Peyer's patch (tissue), 4 donors: ENCODE measurements around the gene ARHGEF7. TPM values are rescaled to one million over a fixed set of nuclear protein-coding genes. Genes with fewer than 3 reads are reported as not detected.
A peak's percentile ranks its signal among the peaks of the same experiment; 100 is the strongest.

ENCODE experiments used
- DNase-seq, 3 donors: peaks; one replicate each; pipeline ENCODE4 v3.0.0-alpha.2; 2017 to 2019
- H3K27ac ChIP-seq, 4 donors: fragments of 200-600 bp; sonication (generic); one replicate each; pipeline ENCODE4 v1.5.1; 2016 to 2019
- H3K27me3 ChIP-seq, 2 donors: fragments of 200-600 bp; sonication (generic); one replicate each; pipeline ENCODE4 v1.5.1; 2019
- H3K36me3 ChIP-seq, 3 donors: fragments of 200-600 bp; sonication (generic); one replicate each; pipeline ENCODE4 v1.5.1; 2016 to 2019
- H3K4me1 ChIP-seq, 4 donors: fragments of 200-600 bp; sonication (generic); one replicate each; pipeline ENCODE4 v1.5.1; 2016 to 2019
- H3K4me3 ChIP-seq, 4 donors: fragments of 200-600 bp; sonication (generic); 1 replicate in 3 of 4; 2 replicates in 1 of 4; pipeline ENCODE4 v1.5.1; 2016 to 2019; ENCODE audit warnings: mild to moderate bottlenecking in 1 of 4
- H3K9me3 ChIP-seq, 4 donors: fragments of 200-600 bp; sonication (generic); one replicate each; pipeline ENCODE4 v1.5.1; 2016 to 2019; ENCODE audit warnings: mild to moderate bottlenecking in 1 of 4
- CTCF ChIP-seq, 6 experiments: fragments of 450-650 bp in 4 of 6; fragments of 200-600 bp in 2 of 6; sonication (generic) in 1 of 6; IDR thresholded peaks; one replicate each; pipeline ENCODE4 v1.5.1; 2017 to 2019; ENCODE audit warnings: antibody characterized with exemption in 6 of 6, mild to moderate bottlenecking in 3 of 6, moderate library complexity in 1 of 6
- POLR2A ChIP-seq, 2 donors: fragments of 450-650 bp; IDR thresholded peaks; one replicate each; pipeline ENCODE4 v1.5.1; 2017; ENCODE audit warnings: antibody characterized with exemption in 2 of 2, mild to moderate bottlenecking in 2 of 2, moderate library complexity in 2 of 2
- total RNA-seq, 4 donors: library from RNA; depleted of rRNA; stranded (reverse); fragments of >200 nt; gene quantifications; one replicate each; pipeline ENCODE4 v1.1.0, GENCODE V29; 2016

The ARHGEF7 gene
- total RNA-seq, 4 donors from 2014 or later, result 58.1 to 117 (median 95.5) TPM

GRCh38 chr13:111206148-111206547, 91.0 kb downstream of the ARHGEF7 start:
- Histone ChIP-seq H3K27me3 (no peaks in the 10 kb centered on the region), H3K27ac (no peak overlapping the region), H3K4me3 (no peak overlapping the region), H3K36me3 (peaks cover 0 to 8% (median 0%) of the 10 kb centered on the region in 3 donors), H3K4me1 (peaks cover 0 to 41% (median 6%) of the 10 kb centered on the region in 4 donors), H3K9me3 (no peaks in the 10 kb centered on the region)
- no peak for DNase-seq
- TF ChIP-seq CTCF (IDR thresholded peaks at IDR 0.05) (no peak), POLR2A (IDR thresholded peaks at IDR 0.05) (no peak)

GRCh38 chr13:111209613-111210012, 94.5 kb downstream of the ARHGEF7 start:
- DNase-seq, result no peak
- Histone ChIP-seq H3K4me1 (peaks cover 0 to 21% (median 2%) of the 10 kb centered on the region in 4 donors), H3K27me3 (no peaks in the 10 kb centered on the region), H3K27ac (no peak overlapping the region), H3K36me3 (peaks cover 0 to 8% (median 0%) of the 10 kb centered on the region in 3 donors), H3K9me3 (no peaks in the 10 kb centered on the region), H3K4me3 (no peak overlapping the region)
- TF ChIP-seq CTCF (IDR thresholded peaks at IDR 0.05), result no peak
- no peak for TF ChIP-seq POLR2A (IDR thresholded peaks at IDR 0.05)

- Histone ChIP-seq H3K27ac (peak overlapping the region in 1 of 4 donors; percentile 3), H3K4me1 (peaks cover 0 to 21% (median 2%) of the 10 kb centered on the region in 4 donors), H3K4me3 (no peak overlapping the region), H3K9me3 (no peaks in the 10 kb centered on the region), H3K36me3 (peaks cover 0 to 8% (median 0%) of the 10 kb centered on the region in 3 donors), H3K27me3 (no peaks in the 10 kb centered on the region)
- DNase-seq, result no peak
- TF ChIP-seq POLR2A (IDR thresholded peaks at IDR 0.05) (no peak), CTCF (IDR thresholded peaks at IDR 0.05) (no peak)
Measured at GRCh38 chr13:111210091-111210490, 95.0 kb downstream of the ARHGEF7 start.

- Histone ChIP-seq H3K4me3 (no peak overlapping the region), H3K27me3 (no peaks in the 10 kb centered on the region)
- no peak for TF ChIP-seq CTCF (IDR thresholded peaks at IDR 0.05)
- TF ChIP-seq POLR2A (IDR thresholded peaks at IDR 0.05), result no peak
Measured at GRCh38 chr13:111210544-111211469, 95.7 kb downstream of the ARHGEF7 start.

GRCh38 chr13:111211789-111212516, 96.8 kb downstream of the ARHGEF7 start:
- TF ChIP-seq CTCF (IDR thresholded peaks at IDR 0.05) (no peak), POLR2A (IDR thresholded peaks at IDR 0.05) (no peak)
- H3K9me3 ChIP-seq, result no peaks in the 10 kb centered on the region
- no peak overlapping the region for H3K4me3 ChIP-seq

More at GRCh38 chr13:111210544-111211469, 95.7 kb downstream of the ARHGEF7 start:
- Histone ChIP-seq H3K4me1 (peaks cover 0 to 21% (median 2%) of the 10 kb centered on the region in 4 donors), H3K36me3 (peaks cover 0 to 4% (median 0%) of the 10 kb centered on the region in 3 donors), H3K9me3 (no peaks in the 10 kb centered on the region), H3K27ac (peak overlapping the region in 1 of 4 donors; percentile 3)
- DNase-seq, result no peak

More at GRCh38 chr13:111211789-111212516, 96.8 kb downstream of the ARHGEF7 start:
- H3K27ac ChIP-seq, result no peak overlapping the region
- no peaks in the 10 kb centered on the region for H3K27me3 ChIP-seq
- no peak for DNase-seq
- H3K4me1 ChIP-seq, result peaks cover 0 to 21% (median 2%) of the 10 kb centered on the region in 4 donors
- H3K36me3 ChIP-seq, result no peaks in the 10 kb centered on the region
